NK-92 (cell line): ENCODE data around the gene DYRK1A.

Experiments
- DNase-seq: peaks from one replicate; lab custom pipeline; 2025; ENCODE audit not compliant: unreplicated experiment; lab: John Stamatoyannopoulos, UW

The DYRK1A gene

DNA sequence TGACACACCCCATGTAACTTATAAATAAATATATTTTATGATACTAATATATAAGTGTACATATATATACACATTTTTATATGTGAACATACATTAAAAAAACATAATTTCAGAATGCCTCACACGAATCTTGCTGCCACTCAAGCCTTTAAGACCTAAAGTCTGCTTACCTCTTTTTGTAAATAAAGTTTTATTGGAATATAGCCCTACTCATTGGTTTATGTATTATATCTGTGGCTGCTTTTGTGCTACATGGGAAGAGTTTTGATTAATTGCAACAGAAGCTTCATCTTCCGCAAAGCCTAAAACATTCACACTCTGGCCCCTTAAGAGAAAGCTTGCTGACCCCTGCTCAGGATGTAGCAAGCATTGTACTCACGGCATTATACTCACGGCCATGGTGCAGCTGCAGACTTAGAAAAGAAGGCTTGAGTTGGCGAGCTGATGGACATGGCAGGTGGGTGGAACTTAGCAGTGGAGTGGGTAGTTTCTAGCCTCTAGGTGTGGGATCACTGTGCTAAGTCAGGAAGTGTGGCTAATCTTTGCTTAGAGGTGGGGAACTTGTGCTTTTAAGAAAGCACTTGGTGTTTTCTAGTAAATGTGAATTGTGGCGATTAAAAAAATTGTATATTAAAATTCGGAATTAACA, 80.8 kb downstream of the DYRK1A start:
- no peak for DNase-seq

GRCh38 chr21:37449302-37449937, 82.8 kb downstream of the DYRK1A start:
- DNase-seq = no peak

DNA sequence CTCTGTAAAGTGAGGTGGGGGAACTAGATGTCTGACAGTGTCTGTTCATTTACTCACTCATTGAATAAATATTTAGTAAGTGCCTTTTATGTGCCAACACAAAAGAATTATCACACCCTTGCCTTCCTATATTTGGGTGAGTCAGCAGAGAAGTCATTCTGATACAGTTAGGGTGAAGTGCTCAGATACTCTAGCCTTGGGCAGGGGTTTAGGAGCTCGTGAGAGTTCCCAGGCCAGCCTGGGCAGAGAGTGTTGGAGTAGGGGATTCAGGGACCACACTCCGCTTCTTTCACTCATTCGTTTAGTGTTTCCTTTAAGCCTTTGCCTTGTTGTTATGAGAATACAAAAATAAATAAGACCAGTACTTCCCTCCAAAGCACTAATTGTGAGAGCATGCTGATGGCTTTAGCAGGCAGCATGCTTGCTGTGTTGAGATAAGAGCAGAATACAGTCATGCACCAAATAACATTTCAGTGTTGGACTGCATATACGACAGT, 83.9 kb downstream of the DYRK1A start:
- no peak for DNase-seq

GRCh38 chr21:37451446-37451845, 84.9 kb downstream of the DYRK1A start:
- DNase-seq = no peak

- no peak for DNase-seq
Observed at GRCh38 chr21:37452227-37452626, 85.7 kb downstream of the DYRK1A start.

DNA sequence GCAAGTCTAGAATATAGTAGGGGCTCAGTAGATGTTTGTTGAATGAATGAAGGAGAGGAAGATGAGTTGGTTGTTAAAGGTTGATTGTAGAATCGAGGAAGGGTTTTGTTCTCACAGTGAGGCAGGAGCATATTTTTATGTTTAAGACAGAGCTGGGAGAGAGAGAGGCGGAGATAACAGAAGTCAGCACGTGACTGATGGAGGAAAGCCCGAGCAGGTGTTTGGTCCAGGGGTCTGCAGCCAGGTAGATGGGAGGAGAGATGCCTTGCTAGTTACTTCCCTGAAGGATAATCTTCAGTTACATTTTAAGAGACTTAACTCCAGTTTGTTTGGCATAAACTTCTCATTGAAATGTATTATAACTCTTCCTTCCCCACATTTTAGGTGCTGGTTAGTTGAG, 86.8 kb downstream of the DYRK1A start:
- no peak for DNase-seq

- DNase-seq = no peak
Observed at GRCh38 chr21:37454869-37455503, 88.4 kb downstream of the DYRK1A start.

DNA sequence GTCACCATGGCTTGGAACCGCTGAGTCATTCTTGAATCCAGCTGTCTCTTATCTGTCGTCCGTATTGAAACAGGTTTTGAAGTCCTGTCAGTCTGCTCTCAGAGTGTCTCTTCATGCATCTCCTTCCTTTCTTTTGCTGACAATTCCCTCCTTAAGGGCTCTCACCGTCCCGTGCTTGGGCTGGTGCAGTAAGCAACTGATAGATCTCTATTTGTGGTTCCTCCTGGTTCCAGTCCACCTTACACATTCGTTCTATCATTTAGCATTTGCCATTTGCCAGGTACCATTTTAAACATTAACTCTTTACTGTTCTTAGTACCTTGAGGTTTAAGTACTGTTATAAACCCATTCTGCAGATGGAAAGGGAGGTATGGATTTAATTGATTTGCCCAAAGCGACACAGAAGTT, 88.9 kb downstream of the DYRK1A start:
- DNase-seq = no peak

DNA sequence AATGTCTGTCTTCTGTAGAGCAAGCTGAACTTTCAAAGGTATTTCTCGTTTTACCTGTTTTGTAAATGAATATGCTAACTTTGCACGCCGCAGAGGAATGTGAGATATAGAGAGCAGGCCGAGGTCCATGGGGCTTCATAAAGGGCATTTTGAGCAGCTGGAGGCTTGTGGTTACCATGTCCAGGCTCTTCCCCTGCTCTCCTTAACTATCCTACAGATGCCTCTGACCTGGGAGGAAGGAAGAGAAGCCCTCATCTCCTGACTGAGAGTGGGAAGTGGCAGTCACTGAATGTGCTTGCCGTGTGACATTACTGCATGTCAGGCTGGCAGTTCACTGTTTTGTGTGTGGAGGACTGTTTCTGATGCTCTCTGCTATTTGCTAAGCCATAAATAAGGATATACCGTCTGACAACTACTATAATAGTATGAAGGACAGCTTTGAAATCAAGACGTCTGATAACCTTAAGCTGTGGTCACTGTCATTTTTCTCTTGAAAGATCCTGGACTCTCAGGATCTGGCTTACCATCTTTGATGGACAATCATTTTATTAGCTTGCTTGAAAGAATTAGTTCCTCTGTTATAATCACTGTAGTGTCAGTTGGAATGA, 92.2 kb downstream of the DYRK1A start:
- DNase-seq = no peak

DNA sequence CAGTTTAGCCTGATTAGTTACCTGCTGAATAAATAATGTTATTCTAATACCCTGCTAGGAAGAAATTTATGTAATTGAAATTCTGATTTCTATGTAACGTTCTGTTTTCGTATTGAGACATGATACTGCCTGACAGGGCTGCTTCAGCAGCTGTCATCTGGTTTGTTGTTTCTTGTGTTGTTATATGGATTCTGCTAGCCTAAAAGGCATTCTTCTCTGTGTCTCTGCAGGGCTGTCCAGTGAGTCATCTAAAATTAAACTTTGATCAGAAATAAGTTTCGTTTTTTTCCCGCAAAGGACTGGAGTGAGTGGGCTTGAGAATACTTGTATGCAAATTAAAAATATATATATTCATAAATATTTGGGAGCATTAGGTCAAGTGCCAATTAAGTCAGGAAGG, 93.0 kb downstream of the DYRK1A start:
- no peak for DNase-seq

GRCh38 chr21:37460196-37460595, 93.6 kb downstream of the DYRK1A start:
- no peak for DNase-seq

- no peak for DNase-seq
Observed at GRCh38 chr21:37461479-37461878, 94.9 kb downstream of the DYRK1A start.

- DNase-seq = no peak
Observed at GRCh38 chr21:37462087-37462861, 95.7 kb downstream of the DYRK1A start.

- no peak for DNase-seq
Observed at GRCh38 chr21:37463083-37463801, 96.7 kb downstream of the DYRK1A start.

GRCh38 chr21:37467082-37467481, 100.5 kb downstream of the DYRK1A start:
- no peak for DNase-seq

DNA sequence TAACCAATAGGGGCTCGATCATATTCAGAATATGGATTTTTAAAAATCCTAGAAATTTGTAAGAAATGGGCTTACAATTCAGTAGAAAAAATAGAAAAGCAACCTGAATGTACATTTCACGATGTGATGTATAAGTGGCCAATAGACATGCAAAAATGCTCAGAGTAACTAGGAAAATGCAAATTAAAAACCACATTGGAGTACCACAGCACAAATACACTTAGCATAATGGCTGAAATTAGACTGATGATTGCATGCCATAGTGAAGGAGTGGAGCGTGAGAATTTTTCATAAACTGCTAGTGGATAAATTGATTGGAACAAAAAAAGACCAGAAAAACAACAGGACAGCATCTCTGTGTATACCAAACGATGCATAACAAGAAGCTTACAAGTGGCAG, 102.3 kb downstream of the DYRK1A start:
- DNase-seq = no peak

DNA sequence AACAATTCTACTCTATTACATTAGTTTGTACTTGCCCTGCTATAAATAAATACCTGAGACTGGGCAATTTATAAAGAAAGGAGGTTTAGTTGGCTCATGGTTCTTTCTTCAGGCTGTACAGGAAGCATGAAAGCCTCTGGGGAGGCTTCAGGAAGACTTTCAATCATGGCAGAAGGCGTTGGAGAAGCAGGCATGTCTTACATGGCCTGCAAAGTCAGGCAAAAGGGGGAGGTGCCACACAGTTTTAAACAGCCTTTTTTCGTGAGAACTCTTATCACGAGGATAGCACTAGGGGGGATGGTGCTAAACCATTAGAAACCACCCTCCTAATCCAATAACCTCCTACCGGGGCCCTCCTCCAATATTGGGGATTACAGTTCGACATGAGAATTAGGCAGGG, 102.9 kb downstream of the DYRK1A start:
- no peak for DNase-seq

GRCh38 chr21:37472581-37472980, 106.0 kb downstream of the DYRK1A start:
- DNase-seq = no peak

GRCh38 chr21:37473491-37473890, 106.9 kb downstream of the DYRK1A start:
- DNase-seq = no peak

DNA sequence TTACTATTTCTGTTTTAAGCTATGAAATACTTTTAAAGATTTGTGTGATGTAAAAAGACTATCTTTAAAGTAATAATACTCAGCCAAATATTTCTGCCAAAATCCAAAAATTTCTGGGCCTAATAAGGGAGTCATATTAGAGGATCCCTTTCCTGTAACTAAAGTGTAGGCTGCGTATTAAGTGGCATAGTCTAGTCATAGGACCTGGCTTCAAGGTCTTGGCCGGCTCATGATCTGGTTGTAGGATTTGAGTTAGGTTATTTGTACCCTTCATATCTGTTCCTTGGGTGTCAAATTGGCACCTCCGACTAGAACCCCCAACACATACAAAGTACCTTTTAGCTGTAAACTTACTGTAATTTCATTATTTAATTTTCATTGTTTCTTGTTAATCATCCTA, 107.8 kb downstream of the DYRK1A start:
- DNase-seq = no peak
